Stimulated activated CD8-positive, alpha-beta memory T cell treated with anti-CD3 and anti-CD28 coated beads, Interleukin-15, amount 100 ng/mL, for 24 hours (primary cell): ENCODE measurements around the gene JAK1.
A peak's percentile ranks its signal among the peaks of the same experiment; 100 is the strongest.
"Not testable (repeated sequence)": the region's sequence is repeated elsewhere in the genome, so short reads cannot be mapped to it uniquely, and the experiment has no call there.

ENCODE experiments used
- DNase-seq: peaks from one replicate; pipeline ENCODE4 v3.0.0-alpha.2; 2020; ENCODE audit warnings: low read depth

Gene JAK1

DNA sequence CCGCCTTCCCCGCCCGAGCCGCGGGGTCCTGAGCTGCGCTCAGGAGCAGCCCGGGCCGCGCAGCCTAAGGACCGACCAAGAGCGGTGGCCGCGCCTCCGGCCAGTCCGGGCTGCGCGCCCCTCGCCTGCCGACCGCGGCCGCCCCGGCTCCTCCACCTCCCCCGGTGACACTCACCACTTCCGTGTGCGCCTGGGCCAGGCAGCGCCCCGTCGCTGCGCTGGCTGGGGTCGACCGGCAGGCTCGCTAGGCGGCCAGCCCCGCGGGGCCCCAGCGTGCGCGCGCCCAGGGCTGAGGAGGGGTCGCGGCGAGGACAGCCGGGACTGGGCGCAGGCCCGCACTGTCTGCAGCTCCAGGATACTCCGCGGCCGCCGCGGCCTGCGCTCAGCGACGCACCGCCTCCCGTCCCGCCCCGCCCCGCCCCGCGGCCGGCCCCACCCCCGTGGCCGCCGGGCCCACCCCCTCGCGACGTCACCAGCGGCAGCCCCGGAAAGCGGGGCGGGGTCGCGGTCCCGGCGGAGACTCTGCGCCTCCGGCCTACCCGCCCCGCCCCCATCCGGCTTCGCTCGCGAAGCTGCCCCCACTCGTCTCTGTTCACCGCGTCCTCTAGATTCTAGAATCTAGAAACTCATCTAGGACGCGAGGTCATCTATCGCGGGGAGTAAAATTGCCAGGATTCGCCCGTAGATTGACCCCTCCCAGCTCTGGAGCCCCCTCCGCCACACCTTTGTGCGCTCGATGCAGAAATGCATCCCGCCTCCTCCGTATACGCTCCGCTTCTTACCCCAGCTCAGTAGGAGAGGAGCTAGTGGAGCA, at the start of gene JAK1:
Gene JAK1 (minus strand): TSS at position 392 of the 814 bp plus-strand sequence. CDS start 80,285 bp downstream, outside the sequence.
- peak; percentile 90 for DNase-seq

DNA sequence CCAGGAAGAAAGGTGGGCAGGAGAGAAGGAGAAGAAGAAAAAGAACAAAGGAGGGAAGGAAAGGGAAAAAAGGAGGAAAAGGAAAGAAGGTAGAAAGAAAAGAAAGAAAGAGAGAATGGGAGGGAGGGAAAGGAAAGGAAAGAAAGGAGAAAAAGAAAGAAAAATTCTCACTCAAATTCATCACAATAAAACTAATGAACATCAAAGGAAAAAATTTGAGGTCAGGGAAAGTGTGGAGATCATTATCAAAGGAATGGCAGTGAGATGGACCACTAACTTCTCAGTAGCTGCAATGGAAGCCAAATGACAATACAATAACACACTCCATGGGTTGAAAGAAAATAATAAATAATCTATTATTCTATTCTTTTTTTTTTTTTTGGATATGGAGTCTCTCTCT, 48.0 kb upstream of the JAK1 start:
- no peak for DNase-seq

DNA sequence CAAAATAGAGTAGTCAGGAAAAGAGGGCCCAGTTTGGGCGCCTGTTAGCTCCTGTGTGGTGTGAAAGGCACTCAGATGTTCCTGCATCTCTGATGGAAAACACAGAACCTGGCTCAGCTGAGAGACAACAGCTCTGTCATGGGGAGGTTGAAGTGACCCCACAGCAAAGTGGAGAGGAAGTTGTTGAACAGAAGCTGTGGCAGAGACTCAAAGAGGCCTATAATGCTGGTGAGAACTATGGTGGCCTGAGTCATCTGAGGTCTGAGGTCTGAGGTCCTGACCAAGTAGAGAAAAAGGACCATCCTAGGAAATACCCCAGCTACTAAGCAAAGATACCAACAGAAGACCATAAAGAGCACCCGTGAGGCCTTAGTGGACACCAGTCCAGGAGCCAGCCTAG, 45.6 kb upstream of the JAK1 start:
- no peak for DNase-seq

DNA sequence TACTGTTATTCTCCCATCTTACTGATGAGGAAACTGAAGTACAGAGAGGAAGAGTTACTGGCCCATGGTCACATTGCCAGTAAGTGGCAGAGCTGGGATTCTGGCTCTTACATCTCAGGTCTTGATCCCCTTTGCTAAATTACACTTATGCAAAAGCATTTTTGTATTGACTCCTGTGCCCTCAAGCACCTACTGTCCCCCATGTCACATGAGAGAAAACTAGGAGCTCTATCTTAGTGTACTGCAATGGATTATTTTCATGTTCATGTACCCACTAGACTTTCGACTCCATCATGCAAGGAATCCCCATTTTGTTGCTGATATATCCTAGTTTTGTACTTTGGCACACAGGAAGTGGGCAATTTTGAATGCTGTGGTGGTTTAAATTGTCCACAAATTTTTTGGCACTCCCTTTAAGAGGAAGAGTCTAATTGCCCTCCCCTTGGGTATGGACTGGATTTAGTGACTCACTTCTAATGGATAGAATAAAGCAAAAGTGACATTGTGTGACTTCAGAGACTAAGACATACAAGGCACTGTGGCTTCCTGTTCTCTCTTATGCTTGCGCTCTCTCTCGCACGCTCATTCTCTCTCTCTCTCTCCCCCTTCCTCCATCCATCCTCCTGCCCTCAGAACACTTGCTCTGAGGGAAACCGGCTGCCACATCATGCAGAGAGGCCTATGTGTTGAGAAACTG, 43.5 kb upstream of the JAK1 start:
- no peak for DNase-seq

DNA sequence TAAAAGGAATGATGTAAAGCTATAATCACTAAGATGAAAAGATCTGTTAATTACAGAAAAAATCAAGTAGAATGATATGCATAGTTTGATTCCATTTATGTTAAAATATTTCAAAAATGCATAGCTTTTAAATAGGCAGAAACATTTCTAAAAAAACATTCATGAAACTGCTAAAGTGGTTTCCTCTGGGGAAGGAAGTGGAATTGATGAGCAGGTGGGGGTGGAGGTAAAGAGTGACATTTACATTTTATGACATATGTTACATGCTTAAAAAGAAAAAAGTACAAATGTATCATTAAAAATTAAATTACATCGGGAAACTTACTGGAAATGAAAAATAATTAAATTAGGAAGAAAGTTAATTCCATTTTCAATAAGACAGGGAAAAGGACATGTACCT, 42.8 kb upstream of the JAK1 start:
- DNase-seq, result no peak

DNA sequence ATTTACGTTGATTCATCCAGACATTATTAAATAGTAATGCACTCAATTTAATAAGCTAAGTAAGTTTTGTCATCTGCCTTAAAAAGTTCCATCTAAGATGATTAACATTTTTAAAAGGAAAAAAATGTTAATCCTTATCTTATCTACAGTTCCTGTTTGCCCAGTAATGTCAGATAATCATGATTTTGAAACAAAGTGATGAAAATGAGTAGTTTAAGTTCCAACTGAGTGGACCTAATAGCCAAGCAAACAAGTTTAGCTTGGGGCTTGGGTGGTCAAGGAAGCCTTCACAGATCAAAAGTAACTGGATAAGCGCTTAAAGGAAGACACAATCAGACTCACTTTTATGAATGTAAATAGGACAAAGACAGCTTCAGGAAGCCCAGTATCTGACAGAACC, 40.5 kb upstream of the JAK1 start:
- no peak for DNase-seq

DNA sequence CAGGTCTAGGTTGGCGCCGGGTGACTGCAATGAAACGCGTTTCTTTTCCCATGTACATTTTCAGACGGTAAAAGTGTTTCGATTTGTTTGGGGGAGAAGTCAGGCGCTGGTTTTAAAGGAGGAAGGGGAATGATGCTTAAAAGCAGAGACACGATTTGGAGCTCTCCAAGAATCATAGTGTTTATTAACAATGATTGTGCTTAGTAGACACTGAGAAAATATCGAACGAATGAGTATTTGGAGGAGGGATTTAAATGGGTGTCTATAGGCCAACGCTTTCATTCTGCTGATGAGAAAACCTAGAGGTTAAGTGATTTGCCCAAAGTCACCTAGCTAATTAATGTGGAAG, 36.9 kb upstream of the JAK1 start:
- no peak for DNase-seq

DNA sequence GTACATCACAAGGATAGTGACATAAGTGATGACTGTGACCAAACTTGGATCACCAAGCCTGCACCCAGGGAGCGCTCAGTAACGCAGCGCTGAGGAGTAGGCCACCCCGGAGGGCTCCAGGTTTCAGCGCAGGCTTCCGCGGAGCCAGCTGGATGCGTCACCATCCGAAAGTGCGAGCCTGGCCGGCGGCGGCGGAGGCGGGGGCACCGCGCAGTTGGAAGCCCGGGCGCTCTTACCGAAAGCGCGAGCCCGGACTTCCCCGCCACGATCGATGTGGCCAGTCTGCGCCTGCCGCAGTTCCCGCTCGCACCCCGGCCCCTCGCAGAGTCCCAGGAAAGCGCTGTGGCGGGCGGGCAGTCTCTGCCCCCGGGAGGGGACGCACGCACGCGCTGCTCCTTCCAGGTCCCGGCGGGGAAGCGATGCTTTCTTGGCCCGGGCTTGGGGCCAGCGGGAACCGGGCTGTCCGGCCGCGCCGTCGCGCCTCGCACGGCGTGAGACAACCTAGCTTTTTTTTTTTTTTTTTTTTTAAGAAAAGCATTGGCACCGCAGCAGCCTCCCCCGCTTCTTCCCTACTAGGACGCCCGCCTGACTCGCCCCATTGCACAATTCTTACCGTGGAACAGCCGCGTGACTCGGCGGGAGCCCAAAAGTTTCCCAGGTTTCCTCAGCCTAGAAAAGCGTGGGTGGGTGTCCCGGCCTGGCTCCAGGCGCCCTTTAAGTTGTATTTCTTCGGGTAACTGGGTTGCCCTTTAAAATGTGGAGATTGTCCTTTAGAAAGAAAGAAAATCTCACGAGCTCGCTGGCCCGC, 36.4 kb upstream of the JAK1 start:
- peak; percentile 38 for DNase-seq

DNA sequence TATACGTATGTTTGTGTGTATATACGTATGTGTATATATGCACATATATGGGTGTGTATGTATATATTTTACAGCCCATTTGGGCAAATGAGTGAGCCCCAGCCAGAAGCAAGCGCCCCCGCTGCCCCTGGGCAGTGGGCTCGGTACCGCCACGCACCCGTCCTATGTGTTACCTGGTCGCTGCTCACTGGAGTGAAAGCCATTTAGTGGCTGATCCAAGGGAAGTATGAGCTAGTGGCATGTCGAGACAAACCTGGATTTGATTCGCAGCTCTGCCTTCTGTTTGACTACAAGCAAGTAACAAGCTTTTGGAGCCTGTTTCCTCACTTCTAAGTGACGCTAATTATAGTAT, 35.8 kb upstream of the JAK1 start:
- DNase-seq, result no peak

DNA sequence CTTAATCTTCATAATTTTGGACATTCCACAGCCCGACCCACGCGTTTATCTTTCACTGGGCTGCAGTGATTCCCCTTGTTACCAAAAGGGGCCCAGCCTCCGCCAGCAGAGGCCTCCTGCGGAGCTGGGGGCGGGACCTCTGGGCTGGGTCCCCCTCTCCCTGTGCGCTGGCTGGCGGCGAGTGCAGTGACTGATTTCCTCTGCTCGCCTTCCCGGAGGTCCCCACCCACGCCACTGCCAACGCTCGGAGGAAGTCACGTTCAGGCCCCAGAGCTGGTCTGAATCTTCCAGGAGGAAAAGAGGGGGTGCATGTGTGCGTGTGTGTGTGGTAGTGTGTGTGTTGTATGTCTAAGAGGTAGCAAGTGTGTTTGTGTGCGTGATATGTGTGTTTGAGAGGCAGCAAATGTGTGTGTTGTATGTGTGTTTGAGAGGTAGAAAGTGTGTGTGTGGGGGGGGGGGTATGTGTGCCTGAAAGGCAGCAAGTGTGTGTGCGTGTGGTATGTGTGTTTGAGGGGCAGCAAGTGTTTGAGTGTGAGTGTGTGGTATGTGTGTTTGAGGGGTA, 35.0 kb upstream of the JAK1 start:
- DNase-seq, result peak; percentile 37

DNA sequence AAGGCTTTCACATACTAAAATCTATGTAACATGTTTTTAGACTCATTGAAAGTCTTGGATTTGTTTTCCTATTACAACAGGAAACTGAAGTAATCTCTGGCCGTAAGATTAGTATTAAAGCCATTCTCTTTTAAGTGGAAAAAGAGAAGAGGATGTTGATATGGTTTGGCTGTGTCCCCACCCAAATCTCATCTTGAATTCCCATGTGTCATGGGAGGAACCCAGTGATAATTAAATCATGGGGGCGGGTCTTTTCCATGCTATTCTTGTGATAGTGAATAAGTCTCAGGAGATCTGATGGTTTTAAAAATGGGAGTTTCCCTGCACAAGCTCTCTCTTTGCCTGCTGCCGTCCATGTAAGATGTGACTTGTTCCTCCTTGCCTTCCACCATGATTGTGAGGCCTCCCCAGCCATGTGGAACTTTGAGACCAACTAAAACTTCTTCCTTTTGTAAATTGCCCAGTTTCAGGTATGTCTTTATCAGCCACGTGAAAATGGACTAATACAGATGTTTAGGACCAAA, 32.1 kb upstream of the JAK1 start:
- not testable (repeated sequence) for DNase-seq

DNA sequence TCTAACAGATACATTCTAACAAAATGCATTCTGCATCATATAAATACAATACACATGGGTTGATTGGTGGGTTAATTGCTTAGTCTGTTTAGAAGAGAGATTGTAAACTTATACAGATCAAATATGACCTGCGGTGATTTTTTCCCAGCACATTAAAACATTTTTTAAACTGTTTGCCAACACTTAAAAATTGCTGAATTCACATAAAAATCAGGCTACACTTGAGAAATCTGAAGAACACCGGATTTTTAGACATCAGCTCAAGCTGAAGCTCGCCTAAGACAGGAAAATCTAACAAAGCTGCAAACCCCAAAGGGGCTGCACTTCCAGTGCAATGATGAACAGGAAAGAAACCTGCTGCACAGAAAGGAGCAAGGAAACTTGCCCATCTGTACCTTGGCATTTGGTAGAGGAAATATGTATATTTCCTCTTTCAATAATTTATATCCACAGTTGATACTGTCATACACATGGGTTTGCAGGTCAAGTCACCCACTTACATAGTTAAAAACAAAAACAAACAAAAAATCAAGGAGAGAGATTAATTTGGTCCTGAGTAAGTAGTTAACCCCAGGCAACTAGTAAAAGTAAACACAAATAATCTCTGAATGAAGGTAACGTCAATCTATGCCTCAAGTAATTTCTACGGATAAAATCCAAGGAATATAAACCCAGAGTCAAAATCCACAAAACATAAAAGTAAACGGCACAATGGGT, 30.4 kb upstream of the JAK1 start:
- no peak for DNase-seq

DNA sequence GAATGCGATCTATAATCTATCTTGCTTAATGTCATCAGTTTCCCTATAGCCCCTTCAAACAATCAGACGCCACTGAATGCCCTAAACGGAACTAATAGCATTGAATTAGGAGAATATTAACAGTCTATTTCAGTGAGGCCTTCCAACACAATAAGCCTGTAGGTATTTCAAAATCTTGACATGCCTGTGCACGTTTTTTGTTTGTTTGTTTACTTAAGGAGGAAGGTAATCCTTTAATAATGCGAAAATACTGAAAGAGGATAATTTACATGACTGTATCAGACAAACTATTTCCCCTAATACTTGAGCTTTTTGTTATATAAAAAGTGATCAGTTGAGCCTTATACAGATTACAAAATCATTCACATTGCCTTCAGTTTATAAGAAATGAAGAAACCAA, 29.0 kb upstream of the JAK1 start:
- no peak for DNase-seq

DNA sequence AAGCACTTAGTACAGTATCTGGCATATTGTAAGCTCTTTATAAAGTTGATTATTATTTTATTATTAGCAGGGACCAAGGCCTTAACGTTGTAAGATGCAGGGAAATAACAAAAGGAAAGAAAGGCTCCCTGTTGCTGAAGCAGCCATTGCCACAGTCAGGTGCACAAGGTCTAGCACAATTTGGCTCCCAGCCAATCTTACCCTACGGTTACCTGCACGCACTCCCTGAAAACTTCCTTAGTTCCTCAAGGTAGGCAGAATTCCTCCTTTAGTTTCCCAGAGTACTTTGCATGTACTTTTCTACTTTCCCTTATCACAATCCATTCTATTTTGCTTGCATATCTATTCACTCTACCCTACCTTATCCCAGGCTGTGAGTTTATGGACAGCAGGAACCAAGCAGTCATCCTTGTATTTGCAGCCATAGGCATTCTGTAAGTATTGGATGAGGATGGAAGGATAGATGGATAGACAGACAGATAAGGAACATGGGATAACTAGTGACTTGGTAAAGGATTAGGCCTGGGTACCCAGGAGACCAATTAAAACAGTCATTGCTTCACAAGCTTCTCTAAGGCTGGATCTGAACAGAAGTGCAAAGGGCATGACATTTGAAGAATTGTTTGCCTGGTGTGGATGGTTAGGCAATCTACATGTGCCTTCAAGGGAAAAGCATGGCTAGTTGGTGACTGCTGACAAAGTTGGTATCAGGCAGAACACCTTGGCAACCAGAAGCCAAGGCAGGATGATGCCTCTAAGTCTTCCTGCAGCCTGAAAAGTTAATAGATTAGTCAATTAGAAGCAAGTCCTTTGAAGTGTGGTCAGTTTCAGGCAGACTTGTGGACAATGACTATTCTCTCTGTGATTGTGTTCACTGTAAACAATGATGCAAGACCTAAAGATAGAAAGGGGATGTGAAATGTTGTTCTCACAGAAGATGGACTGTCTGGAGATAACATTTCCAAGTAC, 20.8 kb upstream of the JAK1 start:
- DNase-seq, result no peak

DNA sequence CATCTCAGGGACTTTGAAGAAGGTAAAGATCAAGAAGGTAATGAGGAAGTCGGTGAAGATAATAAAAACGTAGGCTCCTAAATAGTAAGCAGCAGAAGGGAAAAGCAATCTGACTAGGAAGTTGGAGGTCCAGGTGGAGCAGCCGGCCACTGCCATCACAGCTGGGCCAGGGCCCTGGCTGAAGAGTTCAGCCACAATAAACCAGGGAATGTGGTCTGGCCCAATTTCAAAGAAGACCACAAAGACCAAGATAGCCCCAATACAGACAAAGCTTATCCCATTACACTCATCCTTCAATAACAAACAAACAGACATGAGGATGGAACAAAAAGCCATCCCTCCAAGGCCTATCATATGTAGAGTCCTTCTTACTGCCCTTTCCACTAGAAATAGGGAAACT, 18.4 kb upstream of the JAK1 start:
- no peak for DNase-seq

DNA sequence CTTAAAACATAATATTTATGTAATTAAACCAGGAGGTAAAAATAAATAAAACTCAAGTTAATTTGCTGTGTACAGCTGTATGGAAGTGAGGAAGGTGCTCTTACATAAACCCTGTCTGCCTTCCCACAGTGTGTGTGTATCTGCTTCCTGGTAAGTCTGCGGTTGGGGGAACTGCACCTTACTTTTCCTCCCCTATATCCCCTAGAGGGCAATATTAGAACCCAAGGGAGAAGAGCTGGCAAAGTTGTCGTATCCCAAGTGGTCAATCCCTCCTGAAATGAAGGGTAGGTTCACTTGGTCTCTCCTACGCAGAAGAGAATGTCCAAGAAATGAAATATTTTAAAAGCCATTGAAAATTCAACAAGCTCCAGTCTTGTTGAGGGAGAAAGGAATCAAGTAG, 17.8 kb upstream of the JAK1 start:
- no peak for DNase-seq

DNA sequence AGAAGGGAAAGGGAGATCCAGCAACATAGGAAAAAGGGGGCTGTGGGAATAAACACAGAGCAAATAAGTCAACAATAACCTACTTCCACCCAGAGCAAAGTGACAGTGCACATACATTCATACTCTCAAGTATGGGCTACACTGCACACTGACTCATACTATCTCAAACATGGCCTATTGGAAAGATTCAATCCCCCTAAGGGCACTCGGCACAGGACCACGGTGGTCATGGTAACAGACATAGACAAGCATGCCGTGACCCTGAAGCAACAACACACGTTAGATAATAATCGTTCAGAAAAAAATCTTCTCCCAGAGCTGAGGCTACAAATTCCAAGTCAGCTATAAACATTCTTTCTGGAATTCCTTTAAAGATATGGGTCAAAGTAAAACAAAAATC, 16.8 kb upstream of the JAK1 start:
- DNase-seq, result no peak

DNA sequence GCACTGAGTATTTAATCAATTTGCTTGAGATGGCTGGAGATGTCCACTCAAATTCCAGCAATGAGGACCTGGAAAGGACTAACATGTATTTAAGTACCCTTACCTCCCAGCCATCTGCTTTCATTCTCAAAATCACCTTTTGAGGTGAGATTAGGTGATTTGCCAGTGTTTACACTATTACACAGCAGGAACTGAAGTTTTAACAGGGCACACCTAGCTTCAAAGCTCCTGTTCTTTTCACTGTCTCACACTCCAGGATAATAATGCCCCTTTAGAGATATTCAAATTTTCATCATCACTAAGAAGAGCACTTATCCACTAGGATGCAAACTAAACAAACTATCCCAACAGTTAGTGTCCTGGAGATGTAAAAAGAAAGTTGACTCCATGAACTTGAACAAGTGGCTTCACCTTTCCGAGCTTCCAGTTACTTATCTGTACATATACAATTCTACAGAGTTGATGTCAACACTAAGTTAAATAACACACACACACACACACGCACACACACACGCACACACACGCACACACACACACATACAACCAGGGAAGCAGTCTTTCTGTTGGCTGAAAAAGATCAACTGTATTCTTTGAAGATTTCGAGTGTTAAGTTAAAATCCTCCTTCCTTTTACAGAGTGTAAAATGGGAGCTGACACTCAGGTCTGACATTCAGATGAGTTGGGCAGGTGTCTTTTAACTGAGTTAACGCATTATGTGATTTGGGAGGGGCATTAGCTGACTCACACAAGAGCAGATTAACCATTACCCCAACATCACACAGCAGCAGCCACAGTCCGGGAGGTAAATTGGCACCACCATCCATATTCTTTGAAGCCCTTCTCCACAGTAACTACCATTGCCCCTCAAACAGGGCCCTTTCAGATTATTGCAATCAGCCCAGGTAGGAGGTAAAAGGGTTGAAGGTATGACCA, 15.5 kb upstream of the JAK1 start:
- no peak for DNase-seq
